CD4-positive, CD25-positive, alpha-beta regulatory T cell (primary cell): ENCODE measurements around the gene LZTS3. TPM values are rescaled to one million over a fixed set of nuclear protein-coding genes. Genes with fewer than 3 reads are reported as not detected.

ENCODE experiments used
- ATAC-seq, 2 donors: fragments of 150-1000 bp; cut with Tn5 transposase; one replicate each; pipeline ENCODE4 v1.10.0; 2021; ENCODE audit warnings: low read depth in 2 of 2, moderate number of reproducible peaks in 2 of 2, moderate library complexity in 1 of 2
- DNase-seq, 3 donors: peaks; one replicate each; pipeline versions ENCODE4 v3.0.0 to v3.0.0-alpha.2; 2012 to 2022; ENCODE audit warnings: mixed read lengths in 1 of 3
- H3K27ac ChIP-seq: one replicate; pipeline ENCODE4 v1.7.0; 2013; ENCODE audit warnings: mild to moderate bottlenecking, low read length; ENCODE audit not compliant: insufficient read depth, poor library complexity, severe bottlenecking
- H3K27me3 ChIP-seq: one replicate; pipeline ENCODE4 v1.7.0; 2013; ENCODE audit warnings: low read length; ENCODE audit not compliant: control insufficient read depth, insufficient read depth
- H3K36me3 ChIP-seq: one replicate; pipeline ENCODE4 v1.7.0; 2013; ENCODE audit warnings: mild to moderate bottlenecking, low read length, moderate library complexity; ENCODE audit not compliant: control insufficient read depth, insufficient read depth
- H3K4me1 ChIP-seq: 2 replicates; pipeline ENCODE4 v1.7.0; 2013; ENCODE audit warnings: mild to moderate bottlenecking, low read length; ENCODE audit not compliant: insufficient read depth, control insufficient read depth, poor library complexity, severe bottlenecking
- H3K4me3 ChIP-seq: one replicate; pipeline ENCODE4 v1.7.0; 2013; ENCODE audit warnings: low read depth, mild to moderate bottlenecking, low read length, moderate library complexity
- H3K9me3 ChIP-seq, 2 experiments: 1 replicate in 1 of 2; 2 replicates in 1 of 2; pipeline ENCODE4 v1.7.0; 2013; ENCODE audit warnings: low read length in 2 of 2, mild to moderate bottlenecking in 1 of 2, moderate library complexity in 1 of 2; ENCODE audit not compliant: control insufficient read depth in 2 of 2
- H3K27ac Mint-ChIP-seq, 3 donors: one replicate each; pipeline ENCODE4 v1.8.0; 2020 to 2022; ENCODE audit warnings: mild to moderate bottlenecking in 3 of 3, mixed read lengths in 3 of 3, moderate library complexity in 2 of 3
- H3K27me3 Mint-ChIP-seq: one replicate; pipeline ENCODE4 v1.8.0; 2022; ENCODE audit warnings: mild to moderate bottlenecking, mixed read lengths
- H3K36me3 Mint-ChIP-seq: one replicate; pipeline ENCODE4 v1.8.0; 2020; ENCODE audit warnings: mixed read lengths
- H3K4me1 Mint-ChIP-seq, 4 donors: one replicate each; pipeline ENCODE4 v1.8.0; 2020 to 2022; ENCODE audit warnings: mixed read lengths in 4 of 4, mild to moderate bottlenecking in 1 of 4
- H3K4me3 Mint-ChIP-seq, 4 donors: one replicate each; pipeline ENCODE4 v1.8.0; 2020 to 2022; ENCODE audit warnings: mild to moderate bottlenecking in 4 of 4, mixed read lengths in 4 of 4, moderate library complexity in 3 of 4
- H3K9me3 Mint-ChIP-seq, 7 donors: one replicate each; pipeline ENCODE4 v1.8.0; 2020 to 2022; ENCODE audit warnings: mixed read lengths in 7 of 7, mild to moderate bottlenecking in 3 of 7, moderate library complexity in 2 of 7
- polyA plus RNA-seq, 4 donors: library from polyadenylated mRNA; unstranded; fragments of 300-500 nt; fragmentation: Illumina TruSeq; gene quantifications; one replicate each; pipeline ENCODE4 v1.2.3, GENCODE V29; 2021
- total RNA-seq: library from RNA; stranded (reverse); gene quantifications from one replicate; pipeline ENCODE4 v1.2.3, GENCODE V29; 2022

Gene LZTS3
- total and polyA plus RNA-seq, 5 donors from 2014 or later = 1.0 to 24.2 (median 1.1) TPM

DNA sequence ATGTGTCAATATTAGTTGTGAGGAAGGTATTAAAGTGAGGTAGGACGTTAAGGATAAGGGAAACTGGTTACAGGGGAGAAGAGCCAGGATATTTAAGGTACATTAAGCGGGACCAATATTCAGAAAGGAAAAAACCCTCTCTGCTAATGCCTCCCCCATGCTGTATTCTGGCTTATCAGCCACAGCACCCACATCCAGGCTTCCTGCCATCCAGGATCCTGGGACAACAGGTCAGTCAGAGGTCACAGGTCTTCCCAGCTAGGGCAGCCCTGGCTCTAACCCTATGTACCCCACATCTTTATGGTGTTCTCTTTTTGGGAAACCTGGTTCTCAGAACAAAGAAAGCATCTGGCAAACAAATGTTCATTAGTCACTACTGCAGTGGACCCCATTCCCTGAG is 25.9 kb upstream of the LZTS3 start:
- Mint-ChIP-seq H3K27ac (peak overlapping the region in 2 of 3 donors; percentile 27 to 73), H3K27me3 (no peaks in the 10 kb centered on the region), H3K9me3 (no peaks in the 10 kb centered on the region), H3K36me3 (peaks cover 30% of the 10 kb centered on the region), H3K4me3 (peak overlapping the region in 1 of 4 donors; percentile 64), H3K4me1 (peaks cover 0 to 25% (median 20%) of the 10 kb centered on the region in 4 donors)
- no peaks in the 10 kb centered on the region for H3K9me3 ChIP-seq
- no peak for DNase-seq
- peaks cover 19% of the 10 kb centered on the region for H3K4me1 ChIP-seq
- no peaks in the 10 kb centered on the region for H3K27me3 ChIP-seq
- peaks cover 48% of the 10 kb centered on the region for H3K36me3 ChIP-seq
- H3K27ac ChIP-seq = no peak overlapping the region
- no peak overlapping the region for H3K4me3 ChIP-seq
- no peak for ATAC-seq

DNA sequence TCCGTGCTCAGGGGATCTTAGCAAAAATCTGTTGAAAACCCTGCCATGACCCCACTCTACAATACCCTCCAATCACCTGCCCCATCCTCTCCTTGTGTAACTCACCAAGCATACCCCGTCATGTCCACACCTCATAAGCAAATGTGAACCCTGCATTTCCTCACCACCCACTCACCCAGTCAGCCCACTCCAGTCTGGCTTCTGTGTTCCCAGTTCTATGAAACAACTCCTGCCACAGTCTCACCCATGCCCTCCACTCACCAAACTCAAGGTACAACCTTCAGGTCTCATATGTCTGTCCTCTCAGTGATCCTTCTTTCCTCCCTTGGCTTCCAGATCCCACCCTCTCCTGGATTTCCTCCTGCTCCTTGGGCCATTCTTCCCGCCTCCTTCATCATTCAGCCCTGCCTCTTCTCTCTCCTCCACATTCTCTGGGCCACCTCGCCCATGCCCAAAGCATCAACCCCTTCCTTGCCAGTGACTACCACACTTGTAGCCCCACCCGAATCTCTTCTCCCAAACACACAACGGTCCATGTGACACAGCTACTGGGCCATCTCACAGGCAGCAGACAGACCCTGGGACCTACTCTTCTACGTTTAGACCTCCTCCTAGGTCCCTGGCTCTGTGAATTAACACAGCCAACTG is 22.4 kb upstream of the LZTS3 start:
- no peak for ATAC-seq
- Histone ChIP-seq H3K9me3 (no peaks in the 10 kb centered on the region), H3K4me3 (no peak overlapping the region), H3K27me3 (no peaks in the 10 kb centered on the region), H3K36me3 (peaks cover 78% of the 10 kb centered on the region), H3K27ac (no peak overlapping the region), H3K4me1 (no peaks in the 10 kb centered on the region)
- Mint-ChIP-seq H3K27ac (peak overlapping the region in 2 of 3 donors; percentile 23 to 77), H3K4me1 (peaks cover 0 to 14% (median 6%) of the 10 kb centered on the region in 4 donors), H3K9me3 (no peaks in the 10 kb centered on the region), H3K27me3 (no peaks in the 10 kb centered on the region), H3K36me3 (peaks cover 53% of the 10 kb centered on the region), H3K4me3 (no peak overlapping the region)
- no peak for DNase-seq

DNA sequence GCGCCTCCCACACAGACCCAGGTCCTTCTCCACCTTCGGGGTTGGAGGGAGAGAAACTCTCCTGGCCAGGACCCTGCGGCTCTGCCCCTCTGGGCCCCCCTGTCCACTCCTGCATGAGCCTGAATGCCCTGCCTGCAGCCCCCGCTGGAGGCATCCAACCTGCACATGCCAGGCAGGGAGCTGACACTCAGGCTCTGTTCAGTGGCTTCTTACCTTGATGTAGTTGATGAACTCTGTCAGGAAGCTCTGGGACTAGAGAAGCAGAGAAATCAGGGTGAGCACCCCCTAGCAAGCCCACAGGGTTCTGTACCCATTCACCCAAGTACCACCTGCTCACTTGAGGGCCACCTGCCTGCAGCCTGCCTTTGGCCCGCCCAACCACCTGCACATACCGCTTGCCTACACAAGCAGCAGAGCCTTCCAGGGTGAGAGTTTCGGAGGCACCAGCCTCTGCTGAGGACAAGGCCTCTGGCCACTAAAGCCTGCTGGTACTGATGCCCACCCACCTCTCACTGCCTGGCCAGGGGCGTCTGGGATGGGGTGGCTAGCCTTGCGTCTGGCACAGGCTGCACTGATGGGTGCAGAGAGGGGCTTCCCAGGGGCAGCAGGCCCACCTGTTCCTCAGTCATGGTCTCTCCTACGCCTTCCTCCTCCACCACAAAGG is 21.4 kb upstream of the LZTS3 start:
- Histone ChIP-seq H3K27me3 (no peaks in the 10 kb centered on the region), H3K27ac (no peak overlapping the region), H3K4me1 (no peaks in the 10 kb centered on the region), H3K36me3 (peaks cover 75% of the 10 kb centered on the region), H3K4me3 (no peak overlapping the region), H3K9me3 (no peaks in the 10 kb centered on the region)
- no peak overlapping the region for H3K27ac Mint-ChIP-seq
- no peak overlapping the region for H3K4me3 Mint-ChIP-seq
- no peak for ATAC-seq
- no peak for DNase-seq
- H3K27me3 Mint-ChIP-seq = no peaks in the 10 kb centered on the region
- peaks cover 0 to 13% (median 7%) of the 10 kb centered on the region in 4 donors for H3K4me1 Mint-ChIP-seq
- peaks cover 50% of the 10 kb centered on the region for H3K36me3 Mint-ChIP-seq
- no peaks in the 10 kb centered on the region for H3K9me3 Mint-ChIP-seq

DNA sequence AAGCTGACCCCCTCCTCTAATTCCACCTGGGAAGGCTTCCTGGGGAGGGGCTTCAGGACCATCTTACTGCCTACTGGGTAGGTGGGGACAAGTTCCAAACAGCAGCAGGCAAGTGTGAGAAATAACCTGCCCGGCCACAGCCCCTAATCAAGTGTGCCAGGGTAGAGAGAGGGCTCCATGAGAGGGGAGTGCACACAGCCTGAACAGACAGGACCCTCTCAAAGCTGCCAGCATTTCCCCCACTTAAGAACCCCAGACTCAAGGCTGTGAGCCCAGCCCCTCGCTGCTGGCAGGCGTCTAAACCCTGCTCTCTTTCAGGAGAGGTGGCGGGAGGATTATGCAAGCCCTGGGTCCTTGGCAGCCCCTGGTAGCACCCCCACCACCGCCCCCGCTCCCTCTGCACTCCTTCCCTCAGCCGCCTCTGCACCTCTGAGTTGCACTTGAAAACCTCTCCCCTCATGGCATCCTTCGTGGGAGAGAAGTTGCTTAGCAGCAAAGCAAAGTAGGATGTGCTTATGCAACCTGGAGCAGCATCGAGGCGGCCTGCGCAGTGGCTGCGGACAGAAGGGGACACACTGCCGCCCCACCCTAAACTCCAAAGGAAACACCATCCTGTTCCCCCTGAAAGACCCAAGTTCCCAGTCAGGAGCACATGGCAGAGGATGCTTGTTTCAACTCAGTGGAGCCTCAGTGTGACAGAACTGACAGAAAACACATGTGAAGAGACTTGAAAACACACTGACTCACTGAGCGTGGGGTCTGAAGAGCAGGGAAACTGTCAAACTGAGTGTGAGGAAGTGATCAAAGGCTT is 20.7 kb upstream of the LZTS3 start:
- H3K27ac ChIP-seq = no peak overlapping the region
- no peak for DNase-seq
- peaks cover 50% of the 10 kb centered on the region for H3K36me3 Mint-ChIP-seq

DNA sequence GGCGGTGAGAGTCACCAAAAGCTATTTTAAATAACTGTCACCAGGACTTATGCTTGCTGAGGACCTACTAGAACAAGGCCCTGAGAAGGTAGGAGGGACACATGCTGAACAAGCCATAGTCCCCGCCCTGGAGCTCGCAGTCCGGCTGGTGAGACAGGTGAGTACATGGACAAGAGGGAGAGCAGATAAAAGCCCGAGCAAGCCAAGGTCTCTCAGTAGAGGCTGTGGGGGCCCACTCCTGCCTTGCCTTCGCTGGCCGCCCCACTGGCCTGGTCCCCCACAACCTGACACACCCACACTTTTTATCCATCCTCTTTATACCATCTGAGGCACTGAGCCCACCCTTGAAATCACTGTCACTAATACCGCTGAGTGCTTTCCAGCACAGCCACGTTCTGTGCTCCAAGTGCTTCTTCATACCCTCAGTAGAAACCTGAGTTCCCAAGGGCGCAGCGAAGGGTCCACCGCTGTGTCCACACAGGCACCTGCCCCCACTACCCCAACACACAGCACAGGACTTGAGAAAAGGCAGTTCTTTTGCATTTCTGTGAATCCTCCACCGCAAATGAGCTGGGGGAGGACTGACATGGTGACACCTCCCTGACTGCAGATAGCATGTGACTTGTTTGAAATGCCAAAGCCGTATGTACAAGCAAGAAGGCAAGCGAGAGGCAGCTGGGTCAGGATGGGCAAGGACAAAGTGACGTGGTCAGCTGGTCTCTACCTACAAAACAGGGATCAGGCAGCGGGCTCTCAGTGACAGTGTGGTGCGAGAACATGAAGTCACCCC is 19.1 kb upstream of the LZTS3 start:
- peaks cover 60% of the 10 kb centered on the region for H3K36me3 ChIP-seq
- Mint-ChIP-seq H3K36me3 (peaks cover 45% of the 10 kb centered on the region), H3K27me3 (no peaks in the 10 kb centered on the region), H3K4me1 (peaks cover 0 to 8% (median 5%) of the 10 kb centered on the region in 4 donors), H3K4me3 (no peak overlapping the region), H3K27ac (peak overlapping the region in 1 of 3 donors; percentile 74), H3K9me3 (peaks cover 0 to 1% (median 0%) of the 10 kb centered on the region in 7 donors)
- H3K27me3 ChIP-seq = no peaks in the 10 kb centered on the region
- H3K9me3 ChIP-seq = no peaks in the 10 kb centered on the region
- ATAC-seq = no peak
- DNase-seq = no peak
- H3K4me3 ChIP-seq = no peak overlapping the region
- no peaks in the 10 kb centered on the region for H3K4me1 ChIP-seq
- H3K27ac ChIP-seq = no peak overlapping the region

More for the DNA sequence above, 20.7 kb upstream of the LZTS3 start:
- Histone ChIP-seq H3K9me3 (no peaks in the 10 kb centered on the region), H3K4me3 (no peak overlapping the region), H3K4me1 (no peaks in the 10 kb centered on the region), H3K27me3 (no peaks in the 10 kb centered on the region), H3K36me3 (peaks cover 67% of the 10 kb centered on the region)
- Mint-ChIP-seq H3K4me1 (peaks cover 0 to 8% (median 6%) of the 10 kb centered on the region in 4 donors), H3K4me3 (peak overlapping the region in 1 of 4 donors; percentile 43), H3K27me3 (no peaks in the 10 kb centered on the region), H3K9me3 (peaks cover 0 to 1% (median 0%) of the 10 kb centered on the region in 7 donors), H3K27ac (no peak overlapping the region)
- no peak for ATAC-seq

DNA sequence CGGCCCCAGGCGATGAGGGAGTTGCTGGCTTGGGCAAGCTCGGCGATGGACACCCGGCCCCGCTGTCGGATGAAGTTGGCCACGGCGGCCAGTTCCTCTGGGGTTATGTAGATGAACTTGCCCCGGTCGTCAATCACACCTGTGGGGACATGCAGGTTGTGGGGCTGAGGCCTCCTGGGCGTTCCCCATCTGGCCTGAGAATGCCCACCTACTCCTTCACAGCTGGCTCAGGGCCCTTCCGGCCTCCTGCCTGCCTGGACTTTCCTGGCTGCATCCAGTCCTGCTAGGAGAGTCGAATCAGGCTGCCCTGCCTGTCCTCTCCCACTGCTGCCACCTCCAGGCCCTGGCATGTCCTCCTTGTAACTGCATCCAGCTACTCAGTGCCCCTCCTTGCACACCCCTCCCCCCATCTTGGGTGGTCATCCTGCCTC is 17.3 kb upstream of the LZTS3 start:
- no peak for ATAC-seq

DNA sequence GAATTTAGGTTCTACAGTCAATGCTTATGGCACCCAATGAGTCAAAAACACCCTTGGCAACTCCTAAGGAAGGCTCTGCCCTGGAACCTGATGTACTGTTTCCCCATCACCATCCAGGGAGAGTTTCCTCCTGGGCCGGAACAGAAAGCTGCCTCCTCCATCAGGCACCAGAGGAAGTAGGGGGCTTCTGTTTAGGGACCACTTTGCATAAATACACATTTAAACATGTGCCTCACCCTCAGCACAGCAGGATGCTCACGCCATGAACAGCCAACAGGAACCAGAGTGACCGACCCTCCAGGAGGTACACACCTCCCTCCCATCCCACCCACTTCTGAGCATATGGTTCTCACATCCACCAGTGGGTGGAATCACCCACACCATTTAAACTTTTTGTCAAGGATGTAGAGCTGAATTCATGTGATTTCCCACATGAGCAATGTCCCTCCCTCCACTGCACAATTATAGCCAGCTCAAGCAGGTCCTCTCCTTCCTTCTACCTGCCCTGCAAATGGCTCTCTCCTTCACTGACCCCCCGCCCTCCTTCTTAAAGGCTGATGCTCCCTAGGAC is 16.3 kb upstream of the LZTS3 start:
- no peaks in the 10 kb centered on the region for H3K4me1 ChIP-seq
- H3K4me3 Mint-ChIP-seq = no peak overlapping the region
- ATAC-seq = no peak
- no peak overlapping the region for H3K4me3 ChIP-seq
- peak overlapping the region; percentile 15 to 86 (median 43) for H3K27ac Mint-ChIP-seq
- H3K36me3 ChIP-seq = peaks cover 43% of the 10 kb centered on the region
- peaks cover 0 to 3% (median 0%) of the 10 kb centered on the region in 4 donors for H3K4me1 Mint-ChIP-seq
- no peak overlapping the region for H3K27ac ChIP-seq
- no peak for DNase-seq
- H3K27me3 Mint-ChIP-seq = no peaks in the 10 kb centered on the region
- no peaks in the 10 kb centered on the region for H3K27me3 ChIP-seq
- H3K9me3 Mint-ChIP-seq = peaks cover 0 to 1% (median 0%) of the 10 kb centered on the region in 7 donors
- no peaks in the 10 kb centered on the region for H3K9me3 ChIP-seq
- peaks cover 35% of the 10 kb centered on the region for H3K36me3 Mint-ChIP-seq

More for the DNA sequence above, 17.3 kb upstream of the LZTS3 start:
- H3K4me3 Mint-ChIP-seq = no peak overlapping the region
- no peaks in the 10 kb centered on the region for H3K27me3 Mint-ChIP-seq
- peaks cover 0 to 6% (median 2%) of the 10 kb centered on the region in 4 donors for H3K4me1 Mint-ChIP-seq
- H3K27me3 ChIP-seq = no peaks in the 10 kb centered on the region
- peaks cover 40% of the 10 kb centered on the region for H3K36me3 Mint-ChIP-seq
- H3K36me3 ChIP-seq = peaks cover 54% of the 10 kb centered on the region
- H3K9me3 ChIP-seq = no peaks in the 10 kb centered on the region
- no peak overlapping the region for H3K27ac ChIP-seq
- H3K27ac Mint-ChIP-seq = no peak overlapping the region
- H3K4me3 ChIP-seq = no peak overlapping the region
- H3K9me3 Mint-ChIP-seq = peaks cover 0 to 1% (median 0%) of the 10 kb centered on the region in 7 donors
- DNase-seq = no peak
- H3K4me1 ChIP-seq = no peaks in the 10 kb centered on the region
